Peyer's patch (tissue), 4 donors: Measurements from ENCODE around the gene AP4B1. TPM values are rescaled to one million over a fixed set of nuclear protein-coding genes. Genes with fewer than 3 reads are reported as not detected.

Experiments
- DNase-seq, 3 donors: peaks; one replicate each; pipeline ENCODE4 v3.0.0-alpha.2; 2017 to 2019
- H3K27ac ChIP-seq, 4 donors: fragments of 200-600 bp; sonication (generic); one replicate each; pipeline ENCODE4 v1.5.1; 2016 to 2019
- H3K27me3 ChIP-seq, 2 donors: fragments of 200-600 bp; sonication (generic); one replicate each; pipeline ENCODE4 v1.5.1; 2019
- H3K36me3 ChIP-seq, 3 donors: fragments of 200-600 bp; sonication (generic); one replicate each; pipeline ENCODE4 v1.5.1; 2016 to 2019
- H3K4me1 ChIP-seq, 4 donors: fragments of 200-600 bp; sonication (generic); one replicate each; pipeline ENCODE4 v1.5.1; 2016 to 2019
- H3K4me3 ChIP-seq, 4 donors: fragments of 200-600 bp; sonication (generic); 1 replicate in 3 of 4; 2 replicates in 1 of 4; pipeline ENCODE4 v1.5.1; 2016 to 2019; ENCODE audit warnings: mild to moderate bottlenecking in 1 of 4
- H3K9me3 ChIP-seq, 4 donors: fragments of 200-600 bp; sonication (generic); one replicate each; pipeline ENCODE4 v1.5.1; 2016 to 2019; ENCODE audit warnings: mild to moderate bottlenecking in 1 of 4
- POLR2A ChIP-seq, 2 donors: fragments of 450-650 bp; IDR thresholded peaks; one replicate each; pipeline ENCODE4 v1.5.1; 2017; ENCODE audit warnings: antibody characterized with exemption in 2 of 2, mild to moderate bottlenecking in 2 of 2, moderate library complexity in 2 of 2
- total RNA-seq, 4 donors: library from RNA; depleted of rRNA; stranded (reverse); fragments of >200 nt; gene quantifications; one replicate each; pipeline ENCODE4 v1.1.0, GENCODE V29; 2016
- TF ChIP-seq, protein P1 (sequence below), 6 experiments: fragments of 450-650 bp in 4 of 6; fragments of 200-600 bp in 2 of 6; sonication (generic) in 1 of 6; IDR thresholded peaks; one replicate each; pipeline ENCODE4 v1.5.1; 2017 to 2019; ENCODE audit warnings: antibody characterized with exemption in 6 of 6, mild to moderate bottlenecking in 3 of 6, moderate library complexity in 1 of 6

AP4B1 gene
- total RNA-seq, 4 donors from 2014 or later = 20.8 to 45.8 (median 40.1) TPM

DNA sequence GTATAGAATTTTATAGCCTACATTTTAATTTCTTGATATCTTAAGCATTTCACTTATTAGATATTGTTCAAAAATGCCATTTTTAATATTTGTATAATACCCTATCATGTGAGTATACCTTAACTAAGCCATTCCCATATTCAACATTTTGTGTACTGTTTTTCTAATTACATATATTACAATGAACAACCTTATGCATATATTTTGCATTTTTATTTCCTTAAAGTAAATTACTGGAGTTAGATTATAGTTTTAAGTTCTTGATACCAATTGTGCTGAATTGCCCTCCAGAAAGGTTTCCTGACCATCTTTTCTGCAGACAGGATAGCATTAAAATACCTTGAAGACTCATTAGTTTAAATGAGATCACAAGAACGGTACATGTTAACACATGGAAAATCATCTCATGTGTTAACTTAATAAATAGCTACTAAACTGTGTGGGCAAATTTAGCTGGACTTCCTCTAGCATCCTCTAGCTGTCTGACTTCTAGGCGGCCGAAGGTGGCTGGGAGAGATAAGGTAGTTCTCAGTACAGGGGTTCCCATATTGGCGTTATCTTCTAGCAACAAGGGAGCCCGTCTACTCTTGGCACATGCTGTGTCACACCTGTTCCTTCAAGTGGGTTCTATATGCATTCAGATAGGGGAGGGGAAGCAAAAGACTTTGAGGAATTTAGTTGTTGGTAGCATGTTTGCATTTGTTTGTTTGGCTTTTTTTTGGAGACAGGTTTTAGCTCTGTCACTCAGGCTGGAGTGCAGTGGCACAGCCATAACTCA, 9.5 kb upstream of the AP4B1 start:
- H3K36me3 ChIP-seq = peaks cover 0 to 22% (median 0%) of the 10 kb centered on the region in 3 donors
- no peak for DNase-seq
- H3K27me3 ChIP-seq = no peaks in the 10 kb centered on the region
- H3K4me3 ChIP-seq = no peak overlapping the region
- H3K9me3 ChIP-seq = no peaks in the 10 kb centered on the region
- no peak for TF ChIP-seq POLR2A (IDR thresholded peaks at IDR 0.05)
- TF ChIP-seq, protein P1, sequence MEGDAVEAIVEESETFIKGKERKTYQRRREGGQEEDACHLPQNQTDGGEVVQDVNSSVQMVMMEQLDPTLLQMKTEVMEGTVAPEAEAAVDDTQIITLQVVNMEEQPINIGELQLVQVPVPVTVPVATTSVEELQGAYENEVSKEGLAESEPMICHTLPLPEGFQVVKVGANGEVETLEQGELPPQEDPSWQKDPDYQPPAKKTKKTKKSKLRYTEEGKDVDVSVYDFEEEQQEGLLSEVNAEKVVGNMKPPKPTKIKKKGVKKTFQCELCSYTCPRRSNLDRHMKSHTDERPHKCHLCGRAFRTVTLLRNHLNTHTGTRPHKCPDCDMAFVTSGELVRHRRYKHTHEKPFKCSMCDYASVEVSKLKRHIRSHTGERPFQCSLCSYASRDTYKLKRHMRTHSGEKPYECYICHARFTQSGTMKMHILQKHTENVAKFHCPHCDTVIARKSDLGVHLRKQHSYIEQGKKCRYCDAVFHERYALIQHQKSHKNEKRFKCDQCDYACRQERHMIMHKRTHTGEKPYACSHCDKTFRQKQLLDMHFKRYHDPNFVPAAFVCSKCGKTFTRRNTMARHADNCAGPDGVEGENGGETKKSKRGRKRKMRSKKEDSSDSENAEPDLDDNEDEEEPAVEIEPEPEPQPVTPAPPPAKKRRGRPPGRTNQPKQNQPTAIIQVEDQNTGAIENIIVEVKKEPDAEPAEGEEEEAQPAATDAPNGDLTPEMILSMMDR (IDR thresholded peaks at IDR 0.05) = no peak
- no peak overlapping the region for H3K27ac ChIP-seq
- H3K4me1 ChIP-seq = no peaks in the 10 kb centered on the region

DNA sequence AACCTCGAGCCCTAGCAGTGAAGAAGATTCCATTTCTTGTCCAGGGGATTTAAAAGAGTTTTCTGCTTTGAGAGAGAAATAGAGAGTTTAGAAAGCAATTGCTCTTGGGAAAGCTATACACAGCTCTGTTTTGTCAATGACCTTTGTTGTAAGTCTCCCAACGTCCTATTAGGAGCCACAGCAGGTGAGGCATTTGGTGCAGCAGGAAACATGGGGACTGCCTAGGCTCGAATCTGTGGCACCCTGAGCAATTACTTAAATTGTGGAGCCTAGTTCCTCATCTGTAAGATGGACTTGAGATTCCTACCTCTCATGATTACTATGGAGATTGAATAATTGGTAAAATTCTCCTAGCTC, 8.7 kb upstream of the AP4B1 start:
- peak overlapping the region in 2 of 4 donors; percentile 53 to 67 for H3K27ac ChIP-seq
- no peak for DNase-seq
- no peaks in the 10 kb centered on the region for H3K4me1 ChIP-seq
- no peak for TF ChIP-seq POLR2A (IDR thresholded peaks at IDR 0.05)
- TF ChIP-seq, protein P1 (IDR thresholded peaks at IDR 0.05) = no peak
- no peaks in the 10 kb centered on the region for H3K9me3 ChIP-seq
- H3K36me3 ChIP-seq = peaks cover 0 to 22% (median 0%) of the 10 kb centered on the region in 3 donors
- H3K27me3 ChIP-seq = no peaks in the 10 kb centered on the region
- no peak overlapping the region for H3K4me3 ChIP-seq

DNA sequence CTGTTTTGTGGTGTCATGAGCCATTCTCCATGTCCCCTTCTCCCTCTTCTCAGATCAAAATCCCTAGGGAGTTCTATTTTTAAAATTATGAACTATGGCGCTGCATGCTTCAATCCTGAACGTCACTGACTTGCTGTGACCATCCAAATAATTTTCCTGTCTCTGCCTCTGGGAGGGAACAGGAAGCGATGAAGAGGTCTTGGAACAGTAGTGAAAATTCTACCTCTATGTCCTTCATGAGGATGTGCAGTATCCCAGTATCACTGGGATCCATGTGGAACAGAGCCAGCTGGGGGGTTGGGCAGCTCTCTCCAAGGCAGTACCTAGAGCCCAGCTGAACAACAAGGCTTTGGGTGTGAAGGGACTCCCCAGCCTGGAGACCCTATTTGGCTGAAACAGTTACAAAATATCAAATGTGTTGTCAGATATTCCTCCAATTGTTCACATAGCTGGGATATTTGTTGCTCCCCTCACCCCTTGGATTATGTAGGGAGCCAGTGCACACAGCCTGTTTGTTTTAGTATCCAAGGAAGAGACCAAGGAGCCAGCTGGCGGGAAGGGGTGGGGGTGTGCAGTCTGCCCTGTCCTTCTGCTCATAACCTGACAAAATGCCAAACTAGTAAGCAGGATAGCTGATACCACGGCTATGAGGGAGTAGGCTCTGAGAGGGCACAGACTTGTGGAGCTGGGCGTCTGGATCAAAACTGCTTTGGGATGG, 8.2 kb upstream of the AP4B1 start:
- Histone ChIP-seq H3K27me3 (no peaks in the 10 kb centered on the region), H3K27ac (peak overlapping the region in 2 of 4 donors; percentile 53 to 67), H3K36me3 (peaks cover 0 to 22% (median 0%) of the 10 kb centered on the region in 3 donors), H3K9me3 (no peaks in the 10 kb centered on the region), H3K4me1 (no peaks in the 10 kb centered on the region), H3K4me3 (no peak overlapping the region)
- DNase-seq = no peak
- TF ChIP-seq, protein P1 (IDR thresholded peaks at IDR 0.05) = no peak
- TF ChIP-seq POLR2A (IDR thresholded peaks at IDR 0.05) = no peak

GRCh38 chr1:113905435-113905861, 849 bp upstream of the AP4B1 start:
- DNase-seq = peak in 1 of 3 donors; percentile 27
- Histone ChIP-seq H3K4me1 (peaks cover 4 to 37% (median 12%) of the 10 kb centered on the region in 4 donors), H3K27me3 (no peaks in the 10 kb centered on the region), H3K9me3 (no peaks in the 10 kb centered on the region), H3K36me3 (peaks cover 0 to 9% (median 0%) of the 10 kb centered on the region in 3 donors), H3K27ac (peak overlapping the region; percentile 85 to 99 (median 90)), H3K4me3 (peak overlapping the region; percentile 70 to 85 (median 76))
- TF ChIP-seq POLR2A (IDR thresholded peaks at IDR 0.05) = no peak
- TF ChIP-seq, protein P1 (IDR thresholded peaks at IDR 0.05) = no peak

GRCh38 chr1:113904293-113904673, 316 bp downstream of the AP4B1 start:
- peak overlapping the region; percentile 70 to 85 (median 76) for H3K4me3 ChIP-seq
- peaks cover 0 to 11% (median 0%) of the 10 kb centered on the region in 3 donors for H3K36me3 ChIP-seq
- peak overlapping the region; percentile 85 to 99 (median 90) for H3K27ac ChIP-seq
- TF ChIP-seq, protein P1 (IDR thresholded peaks at IDR 0.05) = no peak
- TF ChIP-seq POLR2A (IDR thresholded peaks at IDR 0.05) = no peak
- no peaks in the 10 kb centered on the region for H3K9me3 ChIP-seq
- peaks cover 4 to 41% (median 12%) of the 10 kb centered on the region in 4 donors for H3K4me1 ChIP-seq
- H3K27me3 ChIP-seq = no peaks in the 10 kb centered on the region
- DNase-seq = no peak
